Nephron progenitor cell (in vitro differentiated cells): Measurements from ENCODE around the gene EFNA1.

Experiments used
- DNase-seq: peaks from one replicate; pipeline ENCODE4 v3.0.0; 2021
- H3K27ac Mint-ChIP-seq: 2 replicates; pipeline ENCODE4 v1.8.0; 2021; ENCODE audit warnings: mild to moderate bottlenecking, moderate library complexity, mixed read lengths
- H3K27me3 Mint-ChIP-seq: 2 replicates; pipeline ENCODE4 v1.8.0; 2021; ENCODE audit warnings: mild to moderate bottlenecking, low read depth, mixed read lengths; ENCODE audit not compliant: poor library complexity
- H3K36me3 Mint-ChIP-seq: 2 replicates; pipeline ENCODE4 v1.8.0; 2021; ENCODE audit warnings: low read depth, mixed read lengths
- H3K4me1 Mint-ChIP-seq: 2 replicates; pipeline ENCODE4 v1.8.0; 2021; ENCODE audit warnings: mixed read lengths
- H3K4me3 Mint-ChIP-seq: 2 replicates; pipeline ENCODE4 v1.8.0; 2021; ENCODE audit warnings: mild to moderate bottlenecking, moderate library complexity, mixed read lengths
- H3K9me3 Mint-ChIP-seq: 2 replicates; pipeline ENCODE4 v1.8.0; 2021; ENCODE audit warnings: mild to moderate bottlenecking, moderate library complexity, mixed read lengths
- TF ChIP-seq, protein P1 (sequence below): fragments of 200-600 bp; sonication (generic); IDR thresholded peaks from 2 replicates; pipeline ENCODE4 v1.5.0; 2021; ENCODE audit warnings: antibody characterized with exemption

Gene EFNA1

DNA sequence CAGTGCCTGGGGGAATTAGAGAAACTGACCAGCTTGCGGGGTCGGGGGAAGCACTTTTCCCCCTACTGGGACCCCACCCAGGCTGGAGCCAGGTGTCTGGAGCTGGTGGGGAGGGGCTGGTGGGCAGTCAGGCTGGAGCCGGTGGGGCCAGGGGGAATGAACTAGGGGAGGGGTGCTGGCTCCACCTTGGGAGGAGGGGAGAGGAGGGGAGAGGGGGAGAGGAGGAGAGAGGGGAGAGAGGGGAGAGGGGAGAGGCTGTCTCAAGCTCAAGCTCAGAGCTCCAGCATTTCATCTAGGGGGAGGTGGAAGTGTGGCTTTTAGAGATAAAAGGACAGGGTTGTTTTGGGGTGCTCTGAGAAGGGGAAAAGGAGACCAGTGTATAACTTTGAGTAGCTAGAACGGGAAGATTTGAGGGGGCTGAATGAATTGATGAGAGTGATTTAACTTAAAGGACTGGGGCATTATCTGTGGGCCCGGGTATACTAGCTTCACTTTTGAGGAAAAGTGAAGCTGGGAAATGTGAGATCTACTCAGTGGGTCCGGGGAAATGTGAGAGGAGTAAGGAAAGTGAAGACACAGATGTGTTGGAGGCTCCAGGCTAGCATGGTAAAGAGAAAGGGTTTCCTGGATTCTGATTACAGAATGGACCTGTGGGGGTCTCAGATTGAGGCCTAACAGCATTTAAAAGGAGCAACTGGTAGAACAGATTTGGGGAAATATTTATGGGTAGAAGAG, 2.8 kb downstream of the EFNA1 start:
- peak; percentile 30 for DNase-seq
- peaks cover 28% of the 10 kb centered on the region for H3K36me3 Mint-ChIP-seq
- TF ChIP-seq, protein P1, sequence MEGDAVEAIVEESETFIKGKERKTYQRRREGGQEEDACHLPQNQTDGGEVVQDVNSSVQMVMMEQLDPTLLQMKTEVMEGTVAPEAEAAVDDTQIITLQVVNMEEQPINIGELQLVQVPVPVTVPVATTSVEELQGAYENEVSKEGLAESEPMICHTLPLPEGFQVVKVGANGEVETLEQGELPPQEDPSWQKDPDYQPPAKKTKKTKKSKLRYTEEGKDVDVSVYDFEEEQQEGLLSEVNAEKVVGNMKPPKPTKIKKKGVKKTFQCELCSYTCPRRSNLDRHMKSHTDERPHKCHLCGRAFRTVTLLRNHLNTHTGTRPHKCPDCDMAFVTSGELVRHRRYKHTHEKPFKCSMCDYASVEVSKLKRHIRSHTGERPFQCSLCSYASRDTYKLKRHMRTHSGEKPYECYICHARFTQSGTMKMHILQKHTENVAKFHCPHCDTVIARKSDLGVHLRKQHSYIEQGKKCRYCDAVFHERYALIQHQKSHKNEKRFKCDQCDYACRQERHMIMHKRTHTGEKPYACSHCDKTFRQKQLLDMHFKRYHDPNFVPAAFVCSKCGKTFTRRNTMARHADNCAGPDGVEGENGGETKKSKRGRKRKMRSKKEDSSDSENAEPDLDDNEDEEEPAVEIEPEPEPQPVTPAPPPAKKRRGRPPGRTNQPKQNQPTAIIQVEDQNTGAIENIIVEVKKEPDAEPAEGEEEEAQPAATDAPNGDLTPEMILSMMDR = no peak
- peak overlapping the region; percentile 58 for H3K27ac Mint-ChIP-seq
- H3K4me3 Mint-ChIP-seq = peak overlapping the region; percentile 93
- peaks cover 14% of the 10 kb centered on the region for H3K27me3 Mint-ChIP-seq
- H3K4me1 Mint-ChIP-seq = peaks cover 86% of the 10 kb centered on the region
- no peaks in the 10 kb centered on the region for H3K9me3 Mint-ChIP-seq

DNA sequence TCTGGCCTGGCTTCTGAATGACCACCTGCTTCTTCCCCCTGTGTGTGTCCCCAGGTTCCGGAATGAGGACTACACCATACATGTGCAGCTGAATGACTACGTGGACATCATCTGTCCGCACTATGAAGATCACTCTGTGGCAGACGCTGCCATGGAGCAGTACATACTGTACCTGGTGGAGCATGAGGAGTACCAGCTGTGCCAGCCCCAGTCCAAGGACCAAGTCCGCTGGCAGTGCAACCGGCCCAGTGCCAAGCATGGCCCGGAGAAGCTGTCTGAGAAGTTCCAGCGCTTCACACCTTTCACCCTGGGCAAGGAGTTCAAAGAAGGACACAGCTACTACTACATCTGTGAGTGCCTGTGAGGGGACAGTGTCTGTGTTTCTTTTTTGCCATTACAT, 3.6 kb downstream of the EFNA1 start:
- Mint-ChIP-seq H3K9me3 (no peaks in the 10 kb centered on the region), H3K27ac (no peak overlapping the region), H3K27me3 (peaks cover 11% of the 10 kb centered on the region), H3K4me3 (peak overlapping the region; percentile 93), H3K36me3 (peaks cover 28% of the 10 kb centered on the region), H3K4me1 (peaks cover 89% of the 10 kb centered on the region)
- TF ChIP-seq, protein P1 = no peak
- no peak for DNase-seq

DNA sequence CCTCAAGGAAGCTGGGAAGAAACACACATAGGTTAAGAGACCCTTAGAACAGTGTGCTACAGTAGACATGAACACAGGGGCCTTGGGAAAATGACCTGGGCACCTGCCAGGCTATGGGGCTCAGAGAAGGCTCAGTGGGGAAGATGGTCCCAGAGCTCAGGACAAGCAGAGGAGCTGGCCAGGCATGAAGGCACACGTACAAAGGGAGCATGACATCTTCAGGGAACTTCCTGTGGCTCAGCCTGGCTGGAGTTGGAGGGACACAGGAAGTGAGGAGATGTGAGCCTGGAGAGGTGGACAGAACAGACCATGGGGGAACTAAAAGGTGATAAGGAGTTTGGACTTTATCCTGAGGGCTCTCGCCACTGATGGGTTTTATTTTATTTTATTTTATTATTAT, 4.2 kb downstream of the EFNA1 start:
- Mint-ChIP-seq H3K27me3 (peaks cover 11% of the 10 kb centered on the region), H3K4me3 (peak overlapping the region; percentile 93), H3K4me1 (peaks cover 89% of the 10 kb centered on the region), H3K36me3 (peaks cover 28% of the 10 kb centered on the region), H3K9me3 (no peaks in the 10 kb centered on the region), H3K27ac (peak overlapping the region; percentile 43)
- TF ChIP-seq, protein P1 = no peak
- no peak for DNase-seq

DNA sequence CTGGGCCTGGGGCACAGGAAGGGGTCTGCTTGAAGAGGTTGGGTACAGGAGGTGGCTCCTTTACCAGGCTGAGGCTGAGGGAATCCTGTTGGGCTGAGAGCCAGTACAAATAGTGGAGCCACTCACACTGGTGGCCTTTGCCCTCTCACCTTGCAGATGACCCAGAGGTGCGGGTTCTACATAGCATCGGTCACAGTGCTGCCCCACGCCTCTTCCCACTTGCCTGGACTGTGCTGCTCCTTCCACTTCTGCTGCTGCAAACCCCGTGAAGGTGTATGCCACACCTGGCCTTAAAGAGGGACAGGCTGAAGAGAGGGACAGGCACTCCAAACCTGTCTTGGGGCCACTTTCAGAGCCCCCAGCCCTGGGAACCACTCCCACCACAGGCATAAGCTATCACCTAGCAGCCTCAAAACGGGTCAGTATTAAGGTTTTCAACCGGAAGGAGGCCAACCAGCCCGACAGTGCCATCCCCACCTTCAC, 6.2 kb downstream of the EFNA1 start:
- no peak for DNase-seq
- TF ChIP-seq, protein P1 = no peak
- peaks cover 42% of the 10 kb centered on the region for H3K36me3 Mint-ChIP-seq
- no peak overlapping the region for H3K4me3 Mint-ChIP-seq
- H3K9me3 Mint-ChIP-seq = no peaks in the 10 kb centered on the region
- peaks cover 92% of the 10 kb centered on the region for H3K4me1 Mint-ChIP-seq
- peaks cover 4% of the 10 kb centered on the region for H3K27me3 Mint-ChIP-seq
- no peak overlapping the region for H3K27ac Mint-ChIP-seq

DNA sequence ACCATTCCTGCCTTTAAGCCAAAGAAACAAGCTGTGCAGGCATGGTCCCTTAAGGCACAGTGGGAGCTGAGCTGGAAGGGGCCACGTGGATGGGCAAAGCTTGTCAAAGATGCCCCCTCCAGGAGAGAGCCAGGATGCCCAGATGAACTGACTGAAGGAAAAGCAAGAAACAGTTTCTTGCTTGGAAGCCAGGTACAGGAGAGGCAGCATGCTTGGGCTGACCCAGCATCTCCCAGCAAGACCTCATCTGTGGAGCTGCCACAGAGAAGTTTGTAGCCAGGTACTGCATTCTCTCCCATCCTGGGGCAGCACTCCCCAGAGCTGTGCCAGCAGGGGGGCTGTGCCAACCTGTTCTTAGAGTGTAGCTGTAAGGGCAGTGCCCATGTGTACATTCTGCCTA, 6.6 kb downstream of the EFNA1 start:
- Mint-ChIP-seq H3K4me3 (peak overlapping the region; percentile 94), H3K27ac (no peak overlapping the region), H3K27me3 (peaks cover 3% of the 10 kb centered on the region), H3K9me3 (no peaks in the 10 kb centered on the region), H3K36me3 (peaks cover 44% of the 10 kb centered on the region), H3K4me1 (peaks cover 89% of the 10 kb centered on the region)
- TF ChIP-seq, protein P1 = no peak
- DNase-seq = no peak
